Activated T-helper 9 cell treated with anti-CD3 and anti-CD28 coated beads, Interleukin-2, amount 50 U/mL, for 16 hours (primary cell): ENCODE measurements around the gene DOHH.

Experiments used
- DNase-seq: peaks from one replicate; pipeline ENCODE4 v3.0.0-alpha.2; 2020; ENCODE audit warnings: low read depth

DOHH gene

GRCh38 chr19:3441986-3442329 lies 58.5 kb downstream of the DOHH start:
- DNase-seq: no peak

- DNase-seq: no peak
These were observed 59.1 kb downstream of the DOHH start for GRCh38 chr19:3441089-3441985.
